GM23248 (cell line): ENCODE measurements around the gene RNU2-1.
"Not testable (repeated sequence)": the region's sequence is repeated elsewhere in the genome, so short reads cannot be mapped to it uniquely, and the experiment has no call there.

Source experiments
- EZH2 ChIP-seq: fragments of 200-600 bp; sonication (generic); IDR thresholded peaks from 2 replicates; pipeline ENCODE4 v1.6.1; 2018; ENCODE audit warnings: antibody characterized with exemption, mild to moderate bottlenecking; ENCODE audit not compliant: insufficient read depth, poor library complexity, severe bottlenecking
- EZH2phosphoT487 ChIP-seq: fragments of 200-600 bp; sonication (generic); IDR thresholded peaks from 2 replicates; pipeline ENCODE4 v1.6.1; 2018; ENCODE audit warnings: antibody characterized with exemption, moderate library complexity, mild to moderate bottlenecking, low read depth; ENCODE audit not compliant: insufficient read depth

- TF ChIP-seq EZH2phosphoT487, EZH2: not testable (repeated sequence)
Observed at GRCh38 chr17:43239597-43239996, 5.8 kb upstream of the RNU2-1 start.
